Measurements from ENCODE around the gene HECW1. TPM values are rescaled to one million over a fixed set of nuclear protein-coding genes. Genes with fewer than 3 reads are reported as not detected.

HECW1 gene
- total and polyA plus RNA-seq, 2 of the 13 experiments (the other 11 are each of a cell fraction or from before 2014, with no cell fraction given), result not detected

GRCh38 chr7:43116451-43116850, 4.0 kb downstream of the HECW1 start (continued):
- TF ChIP-seq GMEB1 (CRISPR knock-in tag; IDR thresholded peaks at IDR 0.05; ENCODE audit: borderline replicate concordance) (no peak), GABPA (IDR thresholded peaks at IDR 0.05; ENCODE audit: low read depth, low read length) (no peak), GABPA (CRISPR knock-in tag; IDR thresholded peaks at IDR 0.05; ENCODE audit: low read depth) (no peak), ZNF609 (CRISPR knock-in tag; IDR thresholded peaks at IDR 0.05; ENCODE audit: borderline replicate concordance) (no peak)

- Histone ChIP-seq H3K9me3 (ENCODE audit: low read length) (no peaks in the 10 kb centered on the region), H3K4me2 (ENCODE audit: low read depth, low read length) (no peak overlapping the region), H4K20me1 (ENCODE audit: insufficient read depth, low read length) (no peaks in the 10 kb centered on the region), H3K36me3 (replicated peaks in 1 of 2; ENCODE audit: control insufficient read depth in 1 of 2, insufficient read depth in 2 of 2, low read length in 2 of 2) (no peaks in the 10 kb centered on the region), H3K4me1 (ENCODE audit: insufficient read depth, low read length) (no peaks in the 10 kb centered on the region), H3K27ac (ENCODE audit: extremely low read length, insufficient read depth, low read length) (no peak overlapping the region), H2AFZ (ENCODE audit: low read length) (no peak overlapping the region), H3K79me2 (ENCODE audit: insufficient read depth, low read length) (no peaks in the 10 kb centered on the region), H3K9ac (ENCODE audit: insufficient read depth, low read depth, low read length) (no peak overlapping the region), H3K27me3 (ENCODE audit: control insufficient read depth in 1 of 2, insufficient read depth in 2 of 2, low read length in 2 of 2) (peaks cover 5 to 56% of the 10 kb centered on the region in 2 experiments), H3K4me3 (replicated peaks in 1 of 3; ENCODE audit: insufficient read depth in 1 of 3, low read depth in 2 of 3, low read length in 3 of 3) (no peak overlapping the region)
- in situ Hi-C loops (cut with HindIII; ENCODE audit: extremely low pct_ligation_motif_present, low pct_unique_long_range_greater_than_20kb) (no loop called here), intact Hi-C loops (cut with micrococcal nuclease; ENCODE audit: unreplicated experiment) (no loop called here)
- WGBS (ENCODE audit: low lambda C conversion rate), result 0% methylated on average over 1 of the region's 1 CpG
- POLR2A ChIA-PET, result no interaction called here
- BruUV-seq (replicated peaks), result no TSS peak
- ATAC-seq (no peak), FAIRE-seq (no peak), DNase-seq (ENCODE audit: low spot score) (no peak)
- no peak for TF ChIP-seq KLF6 (CRISPR knock-in tag; IDR thresholded peaks at IDR 0.05)
- TF ChIP-seq ERF (CRISPR knock-in tag; IDR thresholded peaks at IDR 0.05), result no peak
- CTCF ChIA-PET (ENCODE audit: low intra/inter-chr PET ratio, low total read pairs), result no interaction called here
Observed at GRCh38 chr7:43117095-43117494, 4.6 kb downstream of the HECW1 start.

Measured in HepG2 (cell line).